GM19438 (cell line): Measurements from ENCODE around the gene DVL2.

Experiments
- ATAC-seq: cut with Tn5 transposase; IDR thresholded peaks from one replicate; pipeline ENCODE4 v1.9.1; 2021; ENCODE audit warnings: low read depth; ENCODE audit not compliant: unreplicated experiment

Gene DVL2

GRCh38 chr17:7177954-7178477 is 56.3 kb downstream of the DVL2 start:
- ATAC-seq, result no peak

GRCh38 chr17:7177191-7177953 is 56.9 kb downstream of the DVL2 start:
- ATAC-seq, result no peak

- ATAC-seq, result no peak
These were observed 57.5 kb downstream of the DVL2 start for GRCh38 chr17:7176841-7177190.

- ATAC-seq, result no peak
These were observed 58.0 kb downstream of the DVL2 start for GRCh38 chr17:7176107-7176840.
